Stimulated activated effector memory CD8-positive, alpha-beta T cell treated with anti-CD3 and anti-CD28 coated beads, Interleukin-12 subunit alpha, Interleukin-12 subunit beta, amount 100 ng/mL, for 72 hours (primary cell): ENCODE results near the gene SULT2B1.
A peak's percentile ranks its signal among the peaks of the same experiment; 100 is the strongest.
"Not testable (repeated sequence)": the region's sequence is repeated elsewhere in the genome, so short reads cannot be mapped to it uniquely, and the experiment has no call there.

Experiments
- ATAC-seq: fragments of 150-1000 bp; cut with Tn5 transposase; 2 replicates; pipeline ENCODE4 v1.10.0; 2021
- DNase-seq, 2 donors: peaks; one replicate each; pipeline ENCODE4 v3.0.0; 2021 to 2022; ENCODE audit warnings: low spot score in 2 of 2
- H3K27ac Mint-ChIP-seq: one replicate; pipeline ENCODE4 v1.8.0; 2022; ENCODE audit warnings: mild to moderate bottlenecking, mixed read lengths
- H3K36me3 Mint-ChIP-seq: one replicate; pipeline ENCODE4 v1.8.0; 2022; ENCODE audit warnings: mild to moderate bottlenecking, mixed read lengths
- H3K4me1 Mint-ChIP-seq: one replicate; pipeline ENCODE4 v1.8.0; 2022; ENCODE audit warnings: mixed read lengths
- H3K4me3 Mint-ChIP-seq: one replicate; pipeline ENCODE4 v1.8.0; 2022; ENCODE audit warnings: mild to moderate bottlenecking, mixed read lengths
- H3K9me3 Mint-ChIP-seq: one replicate; pipeline ENCODE4 v1.8.0; 2022; ENCODE audit warnings: mixed read lengths

Gene SULT2B1

GRCh38 chr19:48627865-48628314 lies 75.9 kb downstream of the SULT2B1 start:
- no peak for DNase-seq
- Mint-ChIP-seq H3K27ac (peak overlapping the region; percentile 69), H3K36me3 (peaks cover 48% of the 10 kb centered on the region), H3K4me3 (no peak overlapping the region), H3K9me3 (no peaks in the 10 kb centered on the region), H3K4me1 (peaks cover 44% of the 10 kb centered on the region)
- ATAC-seq = no peak

- DNase-seq (no peak), ATAC-seq (no peak)
- peaks cover 37% of the 10 kb centered on the region for H3K4me1 Mint-ChIP-seq
- H3K4me3 Mint-ChIP-seq = no peak overlapping the region
- H3K9me3 Mint-ChIP-seq = no peaks in the 10 kb centered on the region
- no peak overlapping the region for H3K27ac Mint-ChIP-seq
- peaks cover 41% of the 10 kb centered on the region for H3K36me3 Mint-ChIP-seq
Measured at GRCh38 chr19:48628486-48629296, 76.7 kb downstream of the SULT2B1 start.

- ATAC-seq = no peak
- H3K4me1 Mint-ChIP-seq = peaks cover 35% of the 10 kb centered on the region
- H3K9me3 Mint-ChIP-seq = no peaks in the 10 kb centered on the region
- H3K36me3 Mint-ChIP-seq = peaks cover 36% of the 10 kb centered on the region
- DNase-seq = no peak
- H3K4me3 Mint-ChIP-seq = no peak overlapping the region
- no peak overlapping the region for H3K27ac Mint-ChIP-seq
Measured at GRCh38 chr19:48629297-48629598, 77.3 kb downstream of the SULT2B1 start.

GRCh38 chr19:48629599-48630295 lies 77.8 kb downstream of the SULT2B1 start:
- H3K4me1 Mint-ChIP-seq = peaks cover 35% of the 10 kb centered on the region
- no peak overlapping the region for H3K4me3 Mint-ChIP-seq
- peaks cover 38% of the 10 kb centered on the region for H3K36me3 Mint-ChIP-seq
- no peaks in the 10 kb centered on the region for H3K9me3 Mint-ChIP-seq
- no peak for DNase-seq
- ATAC-seq = no peak
- no peak overlapping the region for H3K27ac Mint-ChIP-seq

- Mint-ChIP-seq H3K27ac (peak overlapping the region; percentile 45), H3K9me3 (no peaks in the 10 kb centered on the region), H3K36me3 (peaks cover 39% of the 10 kb centered on the region), H3K4me1 (peaks cover 33% of the 10 kb centered on the region), H3K4me3 (no peak overlapping the region)
- no peak for ATAC-seq
- DNase-seq = no peak
Measured at GRCh38 chr19:48630296-48631063, 78.5 kb downstream of the SULT2B1 start.

GRCh38 chr19:48631225-48631624 lies 79.3 kb downstream of the SULT2B1 start:
- Mint-ChIP-seq H3K9me3 (no peaks in the 10 kb centered on the region), H3K27ac (peak overlapping the region; percentile 45), H3K36me3 (peaks cover 38% of the 10 kb centered on the region), H3K4me3 (no peak overlapping the region), H3K4me1 (peaks cover 36% of the 10 kb centered on the region)
- DNase-seq (no peak), ATAC-seq (no peak)

GRCh38 chr19:48632286-48632685 lies 80.3 kb downstream of the SULT2B1 start:
- H3K36me3 Mint-ChIP-seq = peaks cover 40% of the 10 kb centered on the region
- ATAC-seq, DNase-seq, H3K27ac Mint-ChIP-seq, H3K9me3 Mint-ChIP-seq, H3K4me3 Mint-ChIP-seq: not testable (repeated sequence)
- peaks cover 33% of the 10 kb centered on the region for H3K4me1 Mint-ChIP-seq

GRCh38 chr19:48632692-48633147 lies 80.7 kb downstream of the SULT2B1 start:
- ATAC-seq = no peak
- H3K9me3 Mint-ChIP-seq = no peaks in the 10 kb centered on the region
- peaks cover 44% of the 10 kb centered on the region for H3K36me3 Mint-ChIP-seq
- no peak overlapping the region for H3K4me3 Mint-ChIP-seq
- no peak overlapping the region for H3K27ac Mint-ChIP-seq
- no peak for DNase-seq
- H3K4me1 Mint-ChIP-seq = peaks cover 33% of the 10 kb centered on the region

GRCh38 chr19:48633148-48634035 lies 81.4 kb downstream of the SULT2B1 start:
- ATAC-seq (no peak), DNase-seq (no peak)
- peaks cover under 1% of the 10 kb centered on the region for H3K9me3 Mint-ChIP-seq
- H3K36me3 Mint-ChIP-seq = peaks cover 51% of the 10 kb centered on the region
- H3K4me1 Mint-ChIP-seq = peaks cover 40% of the 10 kb centered on the region
- peak overlapping the region; percentile 89 for H3K4me3 Mint-ChIP-seq
- H3K27ac Mint-ChIP-seq = peak overlapping the region; percentile 89

- Mint-ChIP-seq H3K27ac (peak overlapping the region; percentile 89), H3K4me3 (peak overlapping the region; percentile 89), H3K9me3 (peaks cover 3% of the 10 kb centered on the region), H3K4me1 (peaks cover 40% of the 10 kb centered on the region), H3K36me3 (peaks cover 54% of the 10 kb centered on the region)
- no peak for DNase-seq
- ATAC-seq = no peak
Measured at GRCh38 chr19:48634036-48634342, 82.0 kb downstream of the SULT2B1 start.

GRCh38 chr19:48634424-48635262 lies 82.7 kb downstream of the SULT2B1 start:
- ATAC-seq (peak; percentile 48), DNase-seq (peak; percentile 79 to 93)
- H3K9me3 Mint-ChIP-seq = peaks cover 3% of the 10 kb centered on the region
- peak overlapping the region; percentile 89 for H3K4me3 Mint-ChIP-seq
- H3K36me3 Mint-ChIP-seq = peaks cover 54% of the 10 kb centered on the region
- peaks cover 44% of the 10 kb centered on the region for H3K4me1 Mint-ChIP-seq
- peak overlapping the region; percentile 89 for H3K27ac Mint-ChIP-seq

- Mint-ChIP-seq H3K4me3 (peak overlapping the region; percentile 89), H3K4me1 (peaks cover 50% of the 10 kb centered on the region), H3K9me3 (peaks cover 3% of the 10 kb centered on the region), H3K36me3 (peaks cover 46% of the 10 kb centered on the region), H3K27ac (peak overlapping the region; percentile 89)
- peak; percentile 78 to 87 for DNase-seq
- peak; percentile 3 for ATAC-seq
Measured at GRCh38 chr19:48635263-48635965, 83.4 kb downstream of the SULT2B1 start.

- Mint-ChIP-seq H3K36me3 (peaks cover 44% of the 10 kb centered on the region), H3K9me3 (peaks cover 3% of the 10 kb centered on the region), H3K4me1 (peaks cover 50% of the 10 kb centered on the region), H3K27ac (peak overlapping the region; percentile 86), H3K4me3 (peak overlapping the region; percentile 89)
- ATAC-seq (no peak), DNase-seq (no peak)
Measured at GRCh38 chr19:48635966-48636858, 84.2 kb downstream of the SULT2B1 start.
